GM23338 (cell line): ENCODE measurements around the gene NFATC2IP. TPM values are rescaled to one million over a fixed set of nuclear protein-coding genes. Genes with fewer than 3 reads are reported as not detected.

Experiments used
- ATAC-seq: fragments of 200-7000 bp; cut with Tn5 transposase; 3 replicates; pipeline ENCODE4 v1.9.1; 2020
- DNase-seq: peaks from one replicate; pipeline ENCODE4 v3.0.0-alpha.2; 2015; ENCODE audit warnings: low spot score
- H2AFZ ChIP-seq: fragments of 200-600 bp; sonication (generic); 2 replicates; pipeline ENCODE4 v1.8.0; 2016; ENCODE audit warnings: antibody characterized with exemption, mild to moderate bottlenecking, moderate library complexity
- H3F3A ChIP-seq: fragments of 200-600 bp; sonication (generic); replicated peaks from 2 replicates; pipeline ENCODE4 v1.8.0; 2017; ENCODE audit warnings: antibody characterized with exemption, mixed run types, low read depth
- H3K27ac ChIP-seq: fragments of 200-600 bp; sonication (generic); 2 replicates; pipeline ENCODE4 v1.6.1; 2016; ENCODE audit warnings: low read depth
- H3K27me3 ChIP-seq: fragments of 200-600 bp; sonication (generic); 2 replicates; pipeline ENCODE4 v1.8.0; 2016; ENCODE audit warnings: mild to moderate bottlenecking, mixed run types, moderate library complexity; ENCODE audit not compliant: insufficient read depth
- H3K36me3 ChIP-seq: fragments of 200-600 bp; sonication (generic); 2 replicates; pipeline ENCODE4 v1.8.0; 2016; ENCODE audit warnings: mild to moderate bottlenecking; ENCODE audit not compliant: insufficient read depth
- H3K4me1 ChIP-seq: fragments of 200-600 bp; sonication (generic); 2 replicates; pipeline ENCODE4 v1.8.0; 2016; ENCODE audit warnings: mild to moderate bottlenecking, moderate library complexity; ENCODE audit not compliant: insufficient read depth
- H3K4me2 ChIP-seq: fragments of 200-600 bp; sonication (generic); 2 replicates; pipeline ENCODE4 v1.7.1; 2017; ENCODE audit warnings: mixed run types
- H3K4me3 ChIP-seq: fragments of 200-600 bp; sonication (generic); 2 replicates; pipeline ENCODE4 v1.6.1; 2016; ENCODE audit warnings: mixed run types
- H3K79me2 ChIP-seq: fragments of 200-600 bp; sonication (generic); replicated peaks from 2 replicates; pipeline ENCODE4 v1.8.0; 2017; ENCODE audit warnings: mild to moderate bottlenecking; ENCODE audit not compliant: insufficient read depth
- H3K9me2 ChIP-seq: fragments of 200-600 bp; sonication (generic); 2 replicates; pipeline ENCODE4 v1.8.0; 2017; ENCODE audit not compliant: insufficient read depth
- H4K20me1 ChIP-seq: fragments of 200-600 bp; sonication (generic); replicated peaks from 2 replicates; pipeline ENCODE4 v1.8.0; 2017; ENCODE audit warnings: mild to moderate bottlenecking; ENCODE audit not compliant: insufficient read depth
- H3K27ac Mint-ChIP-seq: 2 replicates; pipeline ENCODE4 v1.8.0; 2020; ENCODE audit warnings: inconsistent platforms, mild to moderate bottlenecking, moderate library complexity, mixed read lengths
- H3K27me3 Mint-ChIP-seq: 3 replicates; pipeline ENCODE4 v1.8.0; 2022; ENCODE audit warnings: low read depth, mild to moderate bottlenecking, moderate library complexity, mixed read lengths, inconsistent platforms; ENCODE audit not compliant: insufficient read depth, poor library complexity
- H3K36me3 Mint-ChIP-seq: 3 replicates; pipeline ENCODE4 v1.8.0; 2021; ENCODE audit warnings: low read depth, mild to moderate bottlenecking, inconsistent platforms, moderate library complexity, mixed read lengths
- H3K4me1 Mint-ChIP-seq: 3 replicates; pipeline ENCODE4 v1.8.0; 2020; ENCODE audit warnings: mild to moderate bottlenecking, inconsistent platforms, mixed read lengths
- H3K4me3 Mint-ChIP-seq: 3 replicates; pipeline ENCODE4 v1.8.0; 2021; ENCODE audit warnings: moderate library complexity, mild to moderate bottlenecking, inconsistent platforms, mixed read lengths
- H3K9me3 Mint-ChIP-seq: 3 replicates; pipeline ENCODE4 v1.8.0; 2020; ENCODE audit warnings: moderate library complexity, mild to moderate bottlenecking, inconsistent platforms, mixed read lengths
- CREB1 ChIP-seq: fragments of 250-450 bp; sonication (Bioruptor Pico); IDR thresholded peaks from 2 replicates; pipeline ENCODE4 v1.5.0; 2020; ENCODE audit warnings: low read depth, mild to moderate bottlenecking, moderate library complexity
- NANOG ChIP-seq: IDR thresholded peaks from 2 replicates; pipeline ENCODE4 v1.6.1; 2016; ENCODE audit warnings: antibody characterized with exemption, borderline replicate concordance
- POLR2AphosphoS5 ChIP-seq: IDR thresholded peaks from 2 replicates; pipeline ENCODE4 v1.6.1; 2016; ENCODE audit warnings: antibody characterized with exemption, low read depth
- ZNF462 ChIP-seq: fragments of 250-450 bp; sonication (Bioruptor Pico); IDR thresholded peaks from 2 replicates; pipeline ENCODE4 v1.5.0; 2020; ENCODE audit warnings: mild to moderate bottlenecking, moderate library complexity
- polyA plus RNA-seq: library from polyadenylated mRNA; unstranded; fragments of >200 nt; fragmentation: Nextera tagmentation; extraction: Ambion mirVana; gene quantifications from 2 replicates; pipeline ENCODE4 v1.2.1, GENCODE V29; 2016
- total RNA-seq: library from RNA; depleted of rRNA; stranded (reverse); fragments of >200 nt; shearing (Covaris generic); gene quantifications from 2 replicates; pipeline ENCODE4 v1.2.3, GENCODE V29; 2014

Gene NFATC2IP
- total and polyA plus RNA-seq, 2 experiments from 2014 or later, result 23.5 to 65.4 TPM

DNA sequence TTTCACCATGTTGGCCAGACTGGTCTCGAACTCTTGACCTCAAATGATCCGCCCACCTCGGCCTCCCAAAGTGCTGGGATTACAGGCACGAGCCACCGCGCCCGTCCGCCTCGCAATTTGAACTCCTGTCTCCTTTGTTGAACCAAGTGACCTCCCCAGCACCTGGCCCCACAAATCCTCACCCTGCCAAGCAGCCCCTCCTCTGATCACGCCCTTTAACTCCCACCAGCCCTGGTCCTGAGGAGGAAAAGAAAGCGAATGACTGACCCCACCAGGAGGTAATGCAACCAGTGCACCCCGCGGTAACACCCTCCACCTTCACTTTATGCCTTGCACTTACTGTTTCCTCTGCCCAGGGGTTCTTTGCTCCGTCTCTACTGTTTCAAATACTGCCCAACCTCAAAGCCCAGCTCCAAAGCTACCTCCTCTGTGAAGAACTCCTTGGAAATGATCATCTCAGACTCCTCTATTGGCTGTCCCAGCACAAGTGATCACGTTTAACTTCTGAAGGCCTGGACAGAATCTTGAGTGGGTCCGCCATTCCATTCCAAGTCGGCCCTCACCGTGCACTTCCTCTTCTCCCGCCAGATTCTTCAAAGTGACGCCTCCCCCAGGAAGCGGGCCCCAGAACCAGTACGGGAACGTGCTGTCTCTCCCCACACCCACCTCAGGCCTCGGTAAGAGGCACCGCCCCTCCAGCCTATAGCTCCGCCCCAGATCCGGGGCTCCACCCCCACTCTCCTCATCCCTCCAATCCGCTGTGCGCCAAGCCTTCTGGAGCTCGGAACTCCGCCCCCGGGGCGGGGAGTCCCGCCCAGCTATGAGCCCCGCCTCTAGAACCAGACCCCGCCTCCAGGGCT lies 14.6 kb upstream of the NFATC2IP start:
- Histone ChIP-seq H3K4me2 (peak overlapping the region; percentile 79), H3K9me2 (no peaks in the 10 kb centered on the region), H3F3A (no peaks in the 10 kb centered on the region), H3K4me3 (peak overlapping the region; percentile 51), H3K27me3 (no peaks in the 10 kb centered on the region), H3K36me3 (no peaks in the 10 kb centered on the region), H3K27ac (no peak overlapping the region), H4K20me1 (no peaks in the 10 kb centered on the region), H3K4me1 (peaks cover 2% of the 10 kb centered on the region; the same call in 1 of the 2 replicates), H3K79me2 (no peaks in the 10 kb centered on the region), H2AFZ (peak overlapping the region; percentile 87)
- Mint-ChIP-seq H3K4me1 (peaks cover 4% of the 10 kb centered on the region; the same call in 2 of the 3 replicates), H3K27me3 (peaks cover 23% of the 10 kb centered on the region), H3K9me3 (no peaks in the 10 kb centered on the region), H3K27ac (no peak overlapping the region), H3K36me3 (no peaks in the 10 kb centered on the region), H3K4me3 (peak overlapping the region; percentile 35; the same call in 2 of the 3 replicates)
- DNase-seq, result peak; percentile 96
- TF ChIP-seq CREB1 (CRISPR knock-in tag), result no peak
- no peak for TF ChIP-seq ZNF462
- TF ChIP-seq POLR2AphosphoS5, result peak; percentile 40; the same call in 1 of the 2 replicates
- peak; percentile 97 for ATAC-seq

- Mint-ChIP-seq H3K4me3 (no peak overlapping the region), H3K9me3 (no peaks in the 10 kb centered on the region), H3K27me3 (peaks cover 20% of the 10 kb centered on the region), H3K36me3 (no peaks in the 10 kb centered on the region), H3K27ac (no peak overlapping the region), H3K4me1 (peaks cover 4% of the 10 kb centered on the region; the same call in 2 of the 3 replicates)
- no peaks in the 10 kb centered on the region for H3F3A ChIP-seq
- ATAC-seq (no peak), DNase-seq (no peak)
- peaks cover 2% of the 10 kb centered on the region; the same call in 1 of the 2 replicates for H3K4me1 ChIP-seq
- no peak overlapping the region for H3K27ac ChIP-seq
- H3K9me2 ChIP-seq, result no peaks in the 10 kb centered on the region
- H3K27me3 ChIP-seq, result no peaks in the 10 kb centered on the region
- TF ChIP-seq NANOG, result no peak
- H2AFZ ChIP-seq, result peak overlapping the region; percentile 92
- no peaks in the 10 kb centered on the region for H3K36me3 ChIP-seq
- no peak overlapping the region for H3K4me3 ChIP-seq
- H3K4me2 ChIP-seq, result 0 out of 2 replicates have a peak overlapping the region, but pooled peaks have one; percentile 52
- no peaks in the 10 kb centered on the region for H3K79me2 ChIP-seq
- H4K20me1 ChIP-seq, result no peaks in the 10 kb centered on the region
Measured at GRCh38 chr16:28936784-28937155, 14.0 kb upstream of the NFATC2IP start.
